Upper lobe of right lung (tissue), 1 donor: ENCODE results near the gene MRPL2. TPM values are rescaled to one million over a fixed set of nuclear protein-coding genes. Genes with fewer than 3 reads are reported as not detected.

ENCODE experiments used
- ATAC-seq: fragments of 200-7000 bp; cut with Tn5 transposase; one replicate; pipeline ENCODE4 v1.9.1; 2020; ENCODE audit warnings: mild to moderate bottlenecking, moderate library complexity
- DNase-seq: peaks from one replicate; pipeline ENCODE4 v3.0.0-alpha.2; 2020
- H3K27ac ChIP-seq: fragments of 200-600 bp; one replicate; pipeline ENCODE4 v1.8.0; 2022
- H3K27me3 ChIP-seq: fragments of 200-600 bp; one replicate; pipeline ENCODE4 v1.8.0; 2022; ENCODE audit warnings: mild to moderate bottlenecking
- H3K36me3 ChIP-seq: fragments of 200-600 bp; one replicate; pipeline ENCODE4 v1.8.0; 2022
- H3K4me1 ChIP-seq: fragments of 200-600 bp; one replicate; pipeline ENCODE4 v1.8.0; 2022
- H3K4me3 ChIP-seq: fragments of 200-600 bp; one replicate; pipeline ENCODE4 v1.8.0; 2022; ENCODE audit warnings: mild to moderate bottlenecking
- H3K9me3 ChIP-seq: fragments of 200-600 bp; one replicate; pipeline ENCODE4 v1.8.0; 2022
- CTCF ChIP-seq: fragments of 200-600 bp; IDR thresholded peaks from one replicate; pipeline ENCODE4 v1.8.0; 2022; ENCODE audit warnings: antibody characterized with exemption
- intact Hi-C: fragments of 100-400 bp; cut with DNase I; formaldehyde crosslinking; loops from one replicate; pipeline ENCODE4 v1.11.0; 2022
- total RNA-seq: library from RNA; stranded (reverse); fragmentation: NEBNext Ultra II Directional; extraction: Animal tissue kit (Norgen Biotek cat#: 25700); gene quantifications from one replicate; pipeline ENCODE4 v1.2.1, GENCODE V29; 2021
- donor health status: DM: no; HTN: yes; CAD: no; lungs with severe emphysema.

The MRPL2 gene
- total RNA-seq, 1 donor from 2014 or later: 42.4 TPM

- peak overlapping the region; percentile 77 for H3K4me3 ChIP-seq
- H3K9me3 ChIP-seq: no peaks in the 10 kb centered on the region
- ATAC-seq: peak; percentile 59
- intact Hi-C loops: no loop called here
- peaks cover 22% of the 10 kb centered on the region for H3K4me1 ChIP-seq
- peak overlapping the region; percentile 83 for H3K27ac ChIP-seq
- DNase-seq: peak; percentile 77
- peaks cover 41% of the 10 kb centered on the region for H3K36me3 ChIP-seq
- no peaks in the 10 kb centered on the region for H3K27me3 ChIP-seq
- TF ChIP-seq CTCF: no peak
Measured at GRCh38 chr6:43060034-43060754, 960 bp upstream of the MRPL2 start.

- Histone ChIP-seq H3K9me3 (no peaks in the 10 kb centered on the region), H3K27me3 (no peaks in the 10 kb centered on the region), H3K36me3 (peaks cover 36% of the 10 kb centered on the region), H3K4me3 (peak overlapping the region; percentile 77), H3K27ac (peak overlapping the region; percentile 83), H3K4me1 (peaks cover 28% of the 10 kb centered on the region)
- intact Hi-C loops: no loop called here
- ATAC-seq (no peak), DNase-seq (no peak)
- no peak for TF ChIP-seq CTCF
Measured at GRCh38 chr6:43058531-43058930, 703 bp downstream of the MRPL2 start.

- Histone ChIP-seq H3K4me3 (no peak overlapping the region), H3K9me3 (no peaks in the 10 kb centered on the region), H3K27me3 (no peaks in the 10 kb centered on the region), H3K27ac (no peak overlapping the region), H3K4me1 (peaks cover 39% of the 10 kb centered on the region), H3K36me3 (peaks cover 27% of the 10 kb centered on the region)
- TF ChIP-seq CTCF: no peak
- intact Hi-C loops: no loop called here
- DNase-seq: no peak
- ATAC-seq: no peak
Measured at GRCh38 chr6:43055966-43056365, 3.3 kb downstream of the MRPL2 start.

GRCh38 chr6:43054206-43054943, 4.9 kb downstream of the MRPL2 start:
- intact Hi-C loops: no loop called here
- H3K27me3 ChIP-seq: no peaks in the 10 kb centered on the region
- ATAC-seq: no peak
- H3K27ac ChIP-seq: peak overlapping the region; percentile 96
- TF ChIP-seq CTCF: no peak
- H3K4me3 ChIP-seq: peak overlapping the region; percentile 84
- peaks cover 29% of the 10 kb centered on the region for H3K4me1 ChIP-seq
- H3K9me3 ChIP-seq: no peaks in the 10 kb centered on the region
- peaks cover 36% of the 10 kb centered on the region for H3K36me3 ChIP-seq
- DNase-seq: no peak

- Histone ChIP-seq H3K9me3 (no peaks in the 10 kb centered on the region), H3K27me3 (no peaks in the 10 kb centered on the region), H3K36me3 (peaks cover 41% of the 10 kb centered on the region), H3K4me3 (peak within 1 kb of the TSS; percentile 84), H3K27ac (peak within 1 kb of the TSS; percentile 96), H3K4me1 (peaks cover 27% of the 10 kb centered on the region)
- DNase-seq (peak; percentile 97), ATAC-seq (peak; percentile 97)
- intact Hi-C loops: no loop called here
- TF ChIP-seq CTCF: no peak
Measured at GRCh38 chr6:43053545-43054205, 5.6 kb downstream of the MRPL2 start, which contains the start of gene CUL7. Gene CUL7, minus strand, starts transcription at chr6:43053851. Its CDS starts 1,063 bp downstream, at chr6:43052788.
